ENCODE data around the gene FILIP1.

GRCh38 chr6:75301088-75301487, 192.5 kb downstream of the FILIP1 start:
- TF ChIP-seq CTCF (conservative IDR thresholded peaks at IDR 0.05) (no peak), ZFX (IDR thresholded peaks at IDR 0.05) (no peak)
